NCI-H2171 (cell line): ENCODE measurements around the gene SMC3.
"Not testable (repeated sequence)": the region's sequence is repeated elsewhere in the genome, so short reads cannot be mapped to it uniquely, and the experiment has no call there.

ENCODE experiments used
- DNase-seq: peaks from one replicate; lab custom pipeline; 2025; lab: John Stamatoyannopoulos, UW

SMC3 gene

DNA sequence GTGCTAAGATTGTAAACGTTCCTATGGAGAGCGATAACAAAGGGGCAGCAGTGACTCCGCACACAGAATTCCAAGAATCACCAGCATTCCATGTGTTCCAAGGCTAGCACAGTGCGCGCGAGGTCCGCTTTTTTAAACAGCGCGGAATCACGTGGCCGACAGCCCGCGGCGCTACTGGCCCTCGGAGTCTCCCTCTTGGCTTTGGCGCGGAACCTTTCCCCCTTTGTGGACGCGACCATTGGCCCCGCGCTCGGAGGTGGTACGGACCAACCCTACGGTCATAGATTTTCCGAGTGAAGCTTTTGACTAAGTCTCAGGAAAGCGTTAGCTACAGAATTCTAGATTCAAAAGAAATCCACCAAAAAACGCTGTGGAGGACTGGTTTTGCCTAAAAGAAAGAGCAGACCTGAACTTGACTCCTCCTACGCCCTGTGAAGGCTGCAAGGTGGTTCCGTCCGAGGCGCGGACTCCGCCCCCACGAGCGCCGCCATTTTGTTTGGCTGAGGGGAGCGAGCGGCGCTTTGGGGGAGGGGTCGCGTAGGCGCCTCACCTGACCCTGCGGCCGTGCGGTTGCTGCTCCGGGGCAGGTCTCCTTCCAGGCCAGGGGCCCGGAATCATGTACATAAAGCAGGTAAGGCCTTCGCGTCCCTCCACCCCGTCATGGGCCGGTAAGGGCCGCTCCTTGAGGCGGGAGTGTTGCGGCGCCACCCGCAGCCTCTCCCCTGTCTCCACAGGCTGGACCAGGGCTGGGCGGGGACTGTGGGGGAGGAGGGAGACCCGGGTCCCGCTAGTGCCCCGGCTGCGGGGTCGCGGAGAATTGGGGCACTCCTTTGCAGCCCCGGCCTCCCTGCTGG, at the start of gene SMC3:
Gene SMC3 (plus strand): TSS at position 495 of the 854 bp plus-strand sequence. CDS start 122 bp downstream, at position 617.
- DNase-seq, result peak; percentile 82

DNA sequence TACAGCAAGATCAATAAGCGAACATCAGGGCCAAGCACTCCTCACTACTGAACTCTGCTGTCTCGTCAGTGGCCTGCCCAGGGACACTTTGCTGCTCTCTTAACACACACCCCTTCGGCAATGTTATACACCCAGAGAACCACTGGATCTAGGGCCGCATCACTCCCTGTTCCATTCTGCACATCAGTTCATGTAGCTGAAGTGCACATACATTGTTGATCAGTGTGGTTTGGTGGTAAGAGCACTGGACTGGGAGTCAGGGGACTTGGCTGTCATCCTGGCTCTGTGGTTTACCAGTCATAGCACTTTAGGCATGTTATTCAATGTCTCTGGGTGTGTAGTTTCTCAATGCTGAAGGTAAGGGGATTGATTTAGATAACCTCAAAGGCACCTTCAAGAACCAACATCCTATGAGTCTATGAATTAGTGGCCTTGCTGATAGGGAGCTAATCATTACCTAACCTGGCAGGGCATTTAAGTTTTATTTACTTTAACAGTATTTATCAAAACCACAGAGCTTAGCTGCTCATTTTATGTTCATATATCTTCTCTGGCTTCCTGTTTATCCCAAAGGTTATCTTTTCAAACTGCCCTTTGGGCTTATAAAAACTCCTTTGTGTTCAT, 45.0 kb upstream of the SMC3 start:
- DNase-seq, result no peak

DNA sequence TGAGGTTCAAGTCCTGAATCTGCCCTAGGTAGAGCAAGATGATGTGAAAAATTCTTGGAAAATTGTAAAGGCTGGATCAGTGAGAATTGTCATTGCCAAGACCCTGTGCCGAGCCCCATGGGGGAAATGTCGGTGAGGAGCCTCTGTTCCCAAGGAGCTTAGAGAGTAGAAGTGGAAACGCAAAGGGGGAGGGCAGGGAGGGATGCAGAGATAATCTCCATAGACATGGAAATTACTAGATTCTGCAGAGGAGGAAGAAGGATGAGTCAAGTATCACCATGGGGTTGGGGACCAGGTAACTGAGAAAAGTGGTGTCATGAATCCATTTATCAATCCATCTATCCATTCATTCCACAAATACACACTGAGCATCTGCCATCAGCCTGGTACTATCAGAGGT, 43.8 kb upstream of the SMC3 start:
- DNase-seq, result no peak

DNA sequence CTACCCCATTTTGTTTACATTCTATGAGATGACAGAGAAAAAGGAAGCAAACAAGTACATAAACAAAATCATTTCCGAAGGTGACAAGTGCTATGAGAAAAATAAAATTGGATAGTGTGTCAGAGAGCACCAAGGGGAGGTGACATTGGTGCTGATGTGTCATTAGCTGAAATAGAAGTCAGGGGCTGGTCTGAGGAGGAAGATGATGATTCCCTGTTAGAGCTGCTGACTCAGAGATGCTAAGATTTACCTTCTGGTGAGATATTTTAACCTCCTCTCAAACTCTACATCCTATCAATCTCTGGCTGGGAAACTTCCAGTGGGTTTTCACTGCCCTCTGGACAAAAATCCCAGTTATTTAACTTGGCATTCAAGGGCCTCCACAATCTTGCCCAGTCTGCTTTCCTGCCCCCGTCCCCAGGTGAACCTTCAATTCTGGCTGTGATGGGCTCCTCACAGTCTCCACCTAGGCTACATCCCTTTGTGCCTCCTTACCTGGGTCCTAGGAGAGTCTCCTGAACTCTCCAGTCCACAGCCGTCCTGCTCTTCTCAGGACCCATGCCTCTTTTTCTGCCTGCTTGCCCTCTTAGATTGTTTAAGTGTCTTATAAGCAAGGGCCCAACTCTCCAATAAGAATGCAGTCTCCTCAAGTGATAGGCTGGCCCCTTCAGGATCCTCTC, 43.2 kb upstream of the SMC3 start:
- DNase-seq, result no peak

DNA sequence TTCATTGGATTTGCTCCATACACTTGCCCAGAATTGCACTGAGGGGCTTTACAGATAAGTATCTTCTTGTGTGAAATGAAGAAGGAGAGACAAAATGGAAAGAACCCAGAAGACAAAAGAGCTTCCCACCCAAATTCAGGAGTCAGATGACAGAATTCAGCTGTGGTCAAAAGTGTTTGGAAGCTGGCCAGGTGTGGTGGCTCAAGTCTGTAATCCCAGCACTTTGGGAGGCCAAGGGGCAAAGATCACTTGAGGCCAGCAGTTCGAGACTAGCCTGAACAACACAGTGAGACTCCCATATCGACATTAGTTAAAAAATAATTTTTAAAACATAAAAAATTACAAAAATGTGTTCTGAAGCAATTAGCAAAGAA, 42.6 kb upstream of the SMC3 start:
- DNase-seq, result no peak

DNA sequence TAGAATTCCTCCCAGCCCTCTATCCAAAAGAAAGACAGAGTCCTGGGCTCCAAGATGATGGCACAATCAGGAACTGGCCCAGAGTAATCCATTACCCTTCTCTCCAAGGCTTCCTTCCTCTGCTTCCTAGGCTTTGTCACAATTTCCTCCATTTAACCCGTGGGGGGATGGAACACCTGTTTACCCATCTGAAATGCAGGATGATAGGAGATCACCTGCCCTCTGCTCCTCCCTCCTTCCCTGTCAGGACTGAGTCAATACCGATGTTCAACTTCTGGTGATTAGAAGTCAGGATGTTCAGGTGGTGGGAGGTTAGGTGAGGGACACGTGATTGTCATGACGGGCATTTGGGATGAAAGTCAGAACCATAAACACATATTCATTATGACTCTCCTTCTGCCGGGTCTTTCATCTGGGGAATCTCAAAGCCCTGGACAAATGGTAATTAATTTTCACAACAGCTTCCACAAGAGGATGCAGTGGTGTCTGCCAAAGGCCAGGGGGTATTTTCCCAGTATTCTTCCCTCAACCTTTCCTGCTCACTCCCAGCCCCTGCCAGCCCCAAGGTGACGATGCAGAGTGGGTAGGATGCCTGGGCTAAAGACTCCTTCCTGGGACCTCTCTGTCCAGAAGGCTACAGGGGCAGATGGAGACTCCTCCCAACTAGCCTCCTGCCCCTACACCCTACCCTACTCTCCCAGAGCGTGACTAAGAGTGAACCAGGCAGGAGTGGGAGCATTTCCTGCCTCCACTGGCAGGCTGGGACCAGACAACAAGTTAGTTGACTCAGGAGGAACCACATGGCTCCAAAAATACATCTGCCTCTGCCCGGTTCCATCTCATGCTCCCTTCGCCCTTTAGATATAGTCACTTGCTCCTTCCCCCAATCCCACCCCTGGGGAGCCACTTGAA, 41.9 kb upstream of the SMC3 start:
- no peak for DNase-seq

DNA sequence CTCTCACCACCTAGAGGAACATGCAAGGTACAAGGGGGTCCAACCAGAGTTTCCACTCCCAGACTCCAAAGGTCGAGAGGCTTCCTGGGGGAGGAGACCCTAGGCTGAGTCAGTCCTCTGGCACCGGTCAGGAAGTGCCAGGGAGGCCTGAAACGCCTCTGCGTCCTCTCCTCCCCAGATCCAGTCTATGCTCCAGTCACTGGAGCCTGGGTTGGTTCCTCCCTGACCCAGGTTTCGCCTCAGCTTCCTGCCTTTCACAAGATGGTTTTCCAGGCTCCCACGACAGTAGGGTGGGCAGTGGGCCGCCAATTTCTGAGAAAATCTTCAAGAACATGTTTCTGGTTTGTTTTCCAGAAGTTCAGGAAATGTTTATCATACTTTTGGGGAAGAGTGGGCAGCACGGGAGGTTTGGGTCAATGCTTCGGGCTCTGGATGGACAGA, 39.7 kb upstream of the SMC3 start:
- no peak for DNase-seq

DNA sequence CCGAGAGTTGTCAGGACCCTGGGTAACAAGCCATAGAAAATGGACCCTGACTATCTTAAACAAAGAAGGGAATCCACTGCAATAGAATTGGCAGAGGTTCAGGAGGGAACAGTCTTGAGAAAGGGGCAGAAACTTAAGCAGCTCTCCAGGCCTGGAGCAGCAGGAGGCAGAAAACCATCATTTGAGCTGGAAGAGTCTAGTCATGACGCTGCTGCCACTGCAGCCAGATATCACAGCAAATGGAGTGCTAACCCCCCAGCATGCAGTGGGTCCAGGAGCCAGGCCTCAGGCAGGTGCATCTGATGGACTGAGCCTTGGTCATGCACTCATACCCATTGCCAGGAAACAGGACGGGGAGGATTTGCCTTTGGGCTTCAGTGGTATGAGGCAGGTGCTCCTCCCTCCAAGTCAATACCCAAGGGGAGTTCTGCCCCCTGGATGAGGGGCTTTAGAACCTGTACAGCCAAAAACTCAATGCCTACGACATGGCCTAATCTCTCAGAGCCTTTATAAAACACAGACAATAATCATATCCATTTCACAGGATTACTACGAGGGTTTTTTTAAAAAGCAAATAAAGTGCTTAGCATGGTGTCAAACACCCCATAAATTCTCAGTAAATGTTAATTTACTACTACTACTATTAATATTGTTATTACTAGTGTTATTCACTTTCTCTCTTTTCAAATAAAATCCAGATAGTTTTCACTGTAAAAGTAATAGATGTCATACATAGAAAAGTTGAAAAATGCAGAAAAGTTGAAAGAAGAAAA, 39.1 kb upstream of the SMC3 start:
- no peak for DNase-seq

DNA sequence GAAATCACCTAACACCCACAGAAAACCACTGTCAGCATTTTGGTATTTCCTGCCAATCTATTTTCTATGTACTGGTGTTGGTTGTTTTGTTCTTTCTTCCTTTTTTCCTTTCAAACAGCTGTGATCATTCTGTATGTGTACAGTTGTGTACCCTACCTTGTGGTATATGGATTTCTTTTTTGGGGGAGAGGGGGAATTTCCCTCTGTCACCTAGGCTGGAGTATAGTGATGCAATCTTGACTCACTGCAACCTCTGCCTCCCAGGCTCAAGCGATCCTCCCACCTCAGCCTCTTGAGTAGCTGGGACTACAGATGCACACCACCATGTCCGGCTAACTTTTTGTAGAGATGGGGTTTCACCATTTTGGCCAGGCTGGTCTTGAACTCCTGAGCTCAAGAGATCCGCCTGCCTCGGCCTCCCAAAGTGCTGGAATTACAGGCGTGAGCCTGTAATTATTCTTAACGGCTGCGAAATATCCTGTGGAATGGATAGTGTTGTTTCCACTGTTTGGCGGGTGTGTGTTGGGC, 38.4 kb upstream of the SMC3 start:
- not testable (repeated sequence) for DNase-seq

DNA sequence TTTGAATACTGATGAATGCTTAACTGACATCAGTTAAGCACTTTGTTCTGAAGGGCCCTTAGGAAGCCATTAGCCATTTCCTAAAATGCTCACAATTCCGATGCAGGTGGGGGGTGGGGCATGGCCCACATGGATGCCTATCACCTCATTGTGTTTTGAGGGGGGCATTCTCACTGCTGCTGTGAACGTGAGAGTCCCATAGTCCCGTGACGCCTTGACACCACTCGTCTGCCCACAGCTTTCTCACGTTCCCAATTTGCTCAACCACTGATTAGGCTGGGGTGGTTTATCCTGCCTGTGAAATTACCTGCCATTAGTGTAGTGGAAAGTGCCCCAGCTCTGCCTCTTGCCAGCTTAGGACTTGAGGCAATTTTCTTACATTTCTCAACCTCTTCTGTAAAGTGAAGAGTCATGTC, 37.9 kb upstream of the SMC3 start:
- no peak for DNase-seq

DNA sequence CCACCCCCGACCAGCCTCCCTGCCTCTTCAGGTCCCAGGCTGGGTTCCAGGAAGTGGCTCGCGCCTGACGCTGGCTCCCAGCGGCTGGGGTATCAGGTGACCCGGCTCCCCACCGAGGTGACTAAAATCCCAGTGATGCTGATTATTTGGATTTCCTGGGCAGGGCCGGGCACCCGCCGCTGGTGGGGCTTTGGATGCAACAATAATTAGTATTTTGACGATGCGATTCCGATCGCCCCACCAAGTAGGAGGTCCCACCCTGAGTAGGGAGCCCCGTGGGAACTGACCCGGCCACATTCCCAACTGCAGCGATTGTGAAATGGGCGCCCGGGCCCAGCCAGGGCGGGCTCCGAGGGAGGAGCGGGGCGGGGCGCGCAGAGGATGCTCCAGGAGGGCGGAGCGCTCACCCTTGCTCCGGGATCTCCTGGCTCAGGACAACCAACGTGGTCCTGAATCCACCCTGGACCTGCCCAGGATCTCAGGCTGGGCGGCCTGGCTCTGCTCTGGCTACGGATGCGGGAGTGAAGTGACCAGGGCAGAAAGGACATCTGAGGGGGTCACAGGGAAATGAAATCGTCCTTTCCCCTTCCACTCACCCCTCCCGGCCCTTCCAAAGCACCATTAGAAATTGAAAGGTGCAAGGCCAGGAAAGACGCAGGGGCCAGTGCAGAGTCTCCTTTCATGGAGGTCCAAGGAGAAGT, 37.2 kb upstream of the SMC3 start:
- DNase-seq, result peak; percentile 38

DNA sequence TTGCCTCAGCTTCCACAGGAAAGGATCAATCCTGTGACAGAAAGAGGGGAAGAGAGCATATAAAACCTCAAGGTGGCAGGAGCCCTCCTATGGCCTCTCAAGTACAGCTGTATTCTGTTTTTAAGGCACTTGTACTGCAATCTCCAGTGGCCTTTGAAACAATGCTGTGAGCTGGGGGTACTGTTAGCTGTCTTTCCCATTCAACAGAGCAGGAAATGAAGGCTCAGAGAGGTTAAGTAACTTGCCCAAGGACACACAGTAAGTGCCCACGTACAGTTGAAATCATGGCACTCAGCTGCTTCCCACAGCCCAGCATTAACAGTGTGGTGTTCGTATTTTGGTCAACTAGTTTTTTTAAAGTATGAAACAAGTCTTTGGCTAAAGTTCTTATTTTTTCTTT, 35.8 kb upstream of the SMC3 start:
- DNase-seq, result no peak

DNA sequence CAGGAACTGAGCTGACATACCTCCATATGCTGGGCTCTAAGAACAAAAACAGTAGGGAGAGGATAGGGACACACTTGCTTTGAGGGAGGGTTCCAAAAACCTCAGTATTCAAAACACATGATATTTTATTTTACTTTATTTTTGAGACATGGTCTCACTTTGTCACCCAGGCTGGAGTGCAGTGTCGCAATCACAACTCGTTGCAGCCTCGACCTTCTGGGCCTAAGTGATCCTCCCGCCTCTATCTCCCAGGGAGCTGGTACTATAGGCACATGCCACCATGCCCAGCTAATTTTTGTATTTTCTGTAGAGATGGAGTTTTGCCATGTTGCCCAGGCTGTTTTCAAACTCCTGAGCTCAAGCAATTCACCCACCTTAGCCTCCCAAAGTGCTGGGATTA, 34.9 kb upstream of the SMC3 start:
- DNase-seq, result not testable (repeated sequence)

DNA sequence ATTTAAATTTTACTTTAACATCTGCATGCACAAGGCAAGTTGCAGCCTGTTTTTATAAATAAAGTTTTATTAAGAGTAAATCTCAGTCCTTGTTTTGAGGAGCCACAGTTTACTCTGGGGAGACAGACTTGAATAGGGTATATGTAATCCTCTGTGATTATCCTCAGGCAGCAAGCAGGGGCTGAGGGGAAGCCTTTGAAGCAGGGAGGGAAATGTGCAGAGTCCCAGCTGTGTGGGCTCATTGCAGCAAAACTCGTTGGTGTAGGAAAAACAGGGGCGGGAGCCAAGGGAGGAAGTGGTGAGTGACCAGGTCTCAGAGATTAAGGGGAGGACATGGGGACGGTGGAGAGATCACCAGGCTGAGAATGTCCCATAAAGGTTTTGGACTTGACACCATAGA, 34.3 kb upstream of the SMC3 start:
- no peak for DNase-seq

DNA sequence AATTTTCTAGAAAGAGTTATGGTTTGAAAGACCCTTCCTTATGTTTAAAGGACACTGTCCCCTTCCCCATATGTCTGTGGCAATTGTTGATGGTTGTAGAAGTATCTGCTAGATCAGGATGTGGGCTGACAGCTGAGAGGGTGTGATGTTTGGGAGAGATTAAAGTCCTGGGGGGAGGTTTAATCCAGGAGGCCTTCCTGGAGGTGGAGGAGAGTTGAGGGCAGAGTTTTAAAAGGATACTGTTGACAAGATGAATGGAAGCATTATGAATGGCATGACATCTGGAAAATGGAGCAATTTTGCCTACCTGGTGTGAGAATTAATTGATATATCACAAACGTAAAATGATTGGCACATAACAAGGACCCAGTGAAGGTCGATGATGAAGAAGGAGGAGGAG, 32.9 kb upstream of the SMC3 start:
- DNase-seq, result no peak

DNA sequence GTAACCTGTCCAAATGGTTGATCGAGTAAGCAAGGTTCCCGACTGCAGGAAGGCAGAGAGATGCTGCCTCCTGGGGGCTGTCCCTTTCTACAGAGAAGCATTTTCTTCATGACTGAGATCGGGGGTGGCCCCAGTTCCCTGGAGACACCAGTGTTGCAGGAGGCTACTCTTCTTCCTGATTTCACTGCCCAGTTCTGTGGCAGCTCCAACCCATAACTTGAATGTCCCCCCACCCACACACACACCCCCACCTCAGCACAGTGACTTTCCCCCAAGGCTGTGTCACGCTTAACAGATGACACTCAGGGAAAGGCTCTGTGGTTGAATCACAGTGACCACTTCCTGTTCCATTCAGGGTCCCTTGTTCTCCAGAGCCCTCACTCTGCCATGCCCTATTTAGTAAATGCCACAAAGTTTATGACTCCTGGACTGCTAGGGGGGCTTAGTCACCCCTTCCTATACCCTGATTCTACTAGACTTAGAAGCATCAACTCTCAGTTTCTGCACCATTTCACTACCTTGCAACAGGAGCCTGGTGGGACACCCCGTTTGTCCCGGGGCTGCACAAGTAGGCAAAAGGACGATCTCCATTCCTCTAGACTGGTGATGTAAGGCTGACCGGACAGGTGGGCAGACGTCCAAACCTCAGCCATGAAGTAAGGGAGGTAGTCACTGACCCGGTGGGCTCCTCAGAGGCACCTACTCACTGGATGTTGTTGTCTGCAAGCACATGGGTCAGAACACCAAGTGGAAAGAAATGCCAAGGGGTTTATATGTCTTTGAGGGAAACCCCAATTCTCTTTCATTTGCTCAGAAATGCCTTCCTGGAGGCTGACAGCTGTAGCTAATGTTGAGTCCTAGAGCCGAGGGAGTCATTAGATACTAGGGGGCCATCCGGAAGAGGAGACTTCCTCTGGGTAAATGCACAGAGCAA, 31.3 kb upstream of the SMC3 start:
- DNase-seq, result no peak

DNA sequence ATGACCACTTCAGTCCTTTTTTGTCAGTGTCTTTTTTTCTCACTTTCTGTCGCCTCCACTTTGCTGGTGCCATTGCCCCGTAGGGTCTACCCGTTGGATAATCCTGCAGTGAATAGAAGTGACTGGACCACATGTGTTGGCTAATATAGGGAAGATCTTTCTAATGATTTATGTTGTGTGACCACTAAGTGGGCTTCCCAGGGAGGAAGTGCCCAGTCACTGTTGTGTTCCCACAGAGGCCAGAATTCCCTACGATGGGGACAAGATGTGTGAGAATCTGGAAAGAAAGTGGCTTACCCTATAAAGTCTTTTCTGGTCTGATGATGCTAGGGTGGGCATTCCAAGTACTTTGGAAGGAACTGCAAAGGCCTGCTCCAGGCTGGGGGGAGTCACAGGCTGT, 28.4 kb upstream of the SMC3 start:
- no peak for DNase-seq

DNA sequence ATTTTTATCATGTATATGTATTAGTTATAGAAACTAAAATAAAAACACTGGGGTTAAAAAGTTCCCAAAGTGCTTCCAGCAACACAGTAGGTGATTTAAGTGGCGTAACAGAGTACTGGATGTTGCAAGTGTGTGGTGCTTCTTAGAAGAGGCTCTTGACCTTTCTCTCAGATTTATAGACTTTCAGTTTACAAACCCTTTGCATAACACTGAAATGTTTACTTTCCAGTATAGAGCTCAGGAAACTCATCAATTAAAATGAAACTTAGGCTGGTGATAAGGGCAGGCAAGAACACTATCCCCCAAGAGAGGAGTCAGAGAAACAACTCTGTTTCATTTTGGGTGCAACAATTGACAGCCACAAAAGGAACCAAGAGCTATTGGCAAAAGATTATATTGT, 27.5 kb upstream of the SMC3 start:
- DNase-seq, result no peak

DNA sequence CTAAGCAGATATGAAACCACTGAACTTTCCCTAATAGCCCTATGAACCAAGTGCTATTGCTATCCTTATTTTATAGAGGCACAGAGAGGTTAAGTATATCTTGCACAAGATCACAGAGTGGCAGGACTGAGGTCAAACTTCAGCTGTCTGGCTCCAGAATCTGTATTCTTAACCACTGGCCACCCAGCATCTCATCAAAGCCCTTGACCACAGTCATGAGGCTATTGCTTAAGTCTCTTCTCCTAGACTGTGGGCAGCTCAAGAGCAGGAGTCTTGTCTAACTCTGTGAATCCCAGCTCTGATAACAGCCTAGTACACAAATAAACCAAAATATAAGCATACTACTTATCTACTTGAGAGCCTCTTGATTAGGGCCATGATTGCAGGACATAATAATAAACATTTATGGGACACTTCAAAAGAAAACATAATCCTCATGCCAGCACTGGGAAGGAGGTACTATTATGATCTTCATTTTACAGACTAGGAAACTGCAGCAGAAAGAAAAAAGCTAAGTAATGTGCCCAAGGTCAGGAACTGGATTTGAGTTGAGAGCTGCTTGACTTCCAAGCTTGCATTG, 22.4 kb upstream of the SMC3 start:
- no peak for DNase-seq
